Smooth muscle cell (in vitro differentiated cells): Measurements from ENCODE around the gene CCL28. TPM values are rescaled to one million over a fixed set of nuclear protein-coding genes. Genes with fewer than 3 reads are reported as not detected.
"Not testable (repeated sequence)": the region's sequence is repeated elsewhere in the genome, so short reads cannot be mapped to it uniquely, and the experiment has no call there.

ENCODE experiments used
- DNase-seq: peaks from one replicate; lab custom pipeline; 2025; ENCODE audit not compliant: unreplicated experiment; lab: John Stamatoyannopoulos, UW
- H2AFZ ChIP-seq: fragments of 200-600 bp; sonication (generic); 2 replicates; pipeline ENCODE4 v1.6.0; 2016; ENCODE audit warnings: antibody characterized with exemption, low read depth, mild to moderate bottlenecking
- H3F3A ChIP-seq: fragments of 200-600 bp; sonication (generic); 2 replicates; pipeline ENCODE4 v1.6.0; 2017; ENCODE audit warnings: antibody characterized with exemption, low read depth
- H3K27ac ChIP-seq: fragments of 200-600 bp; sonication (generic); 2 replicates; pipeline ENCODE4 v1.5.1; 2016; ENCODE audit warnings: low read depth, mild to moderate bottlenecking
- H3K27me3 ChIP-seq: fragments of 200-600 bp; sonication (generic); 2 replicates; pipeline ENCODE4 v1.6.1; 2016; ENCODE audit warnings: low read depth, mild to moderate bottlenecking
- H3K36me3 ChIP-seq: fragments of 200-600 bp; sonication (generic); 2 replicates; pipeline ENCODE4 v1.5.1; 2016; ENCODE audit warnings: low read depth
- H3K4me1 ChIP-seq: fragments of 200-600 bp; sonication (generic); 2 replicates; pipeline ENCODE4 v1.5.1; 2016; ENCODE audit warnings: low read depth
- H3K4me2 ChIP-seq: fragments of 200-600 bp; sonication (generic); 2 replicates; pipeline ENCODE4 v1.6.0; 2016; ENCODE audit warnings: mild to moderate bottlenecking
- H3K4me3 ChIP-seq: fragments of 200-600 bp; sonication (generic); 2 replicates; pipeline ENCODE4 v1.5.1; 2016; ENCODE audit warnings: mild to moderate bottlenecking
- H3K79me2 ChIP-seq: fragments of 200-600 bp; sonication (generic); 2 replicates; pipeline ENCODE4 v1.6.0; 2016; ENCODE audit warnings: low read depth, mild to moderate bottlenecking
- H3K9ac ChIP-seq: fragments of 200-600 bp; sonication (generic); 2 replicates; pipeline ENCODE4 v1.6.0; 2016; ENCODE audit warnings: low read depth
- H3K9me3 ChIP-seq: fragments of 200-600 bp; sonication (generic); replicated peaks from 2 replicates; pipeline ENCODE4 v1.5.1; 2016; ENCODE audit warnings: low read depth
- H4K20me1 ChIP-seq: fragments of 200-600 bp; sonication (generic); 2 replicates; pipeline ENCODE4 v1.6.0; 2016; ENCODE audit warnings: low read depth
- WGBS: methylation state at CpG from one replicate; pipeline ENCODE4 v1.1.7; 2016; ENCODE audit warnings: low lambda C conversion rate; 5-methylcytosine and 5-hydroxymethylcytosine counted together
- polyA plus RNA-seq: library from polyadenylated mRNA; unstranded; fragments of >200 nt; fragmentation: Nextera tagmentation; extraction: Ambion mirVana; gene quantifications from 2 replicates; pipeline ENCODE4 v1.2.1, GENCODE V29; 2016
- total RNA-seq: library from RNA; depleted of rRNA; stranded (reverse); fragments of >200 nt; gene quantifications from 2 replicates; pipeline ENCODE4 v1.2.3, GENCODE V29; 2014
- TF ChIP-seq, protein P1 (sequence below): fragments of 200-600 bp; sonication (generic); IDR thresholded peaks from 2 replicates; pipeline ENCODE4 v1.5.1; 2017; ENCODE audit warnings: borderline replicate concordance, mild to moderate bottlenecking, antibody characterized with exemption; ENCODE audit not compliant: insufficient read depth, poor library complexity, severe bottlenecking

The CCL28 gene
- total and polyA plus RNA-seq, 2 experiments from 2014 or later: 0.22 TPM; not detected in 1

DNA sequence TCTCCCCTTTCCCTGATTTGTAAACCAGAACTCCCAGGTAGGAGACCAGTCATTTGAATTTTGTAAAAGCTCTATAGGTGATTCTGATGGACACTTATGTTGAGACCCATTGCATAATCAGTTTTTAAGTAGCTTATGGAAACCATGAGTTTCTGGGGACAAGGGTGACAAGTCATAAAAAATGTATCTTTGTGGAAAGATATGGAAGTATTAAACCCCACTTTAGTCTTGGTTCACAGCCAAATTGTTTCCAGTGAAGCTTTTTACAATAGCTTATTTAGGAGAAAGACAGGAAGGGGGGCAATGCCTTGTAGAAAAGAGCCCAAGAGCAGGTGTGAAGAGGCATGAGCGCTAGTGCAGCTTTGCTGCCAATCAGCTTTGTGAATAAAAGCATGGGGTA, 453 bp upstream of the CCL28 start:
- WGBS: 100% methylated on average over 1 of the region's 1 CpG
- no peak for DNase-seq
- H3K4me2 ChIP-seq: no peak overlapping the region

DNA sequence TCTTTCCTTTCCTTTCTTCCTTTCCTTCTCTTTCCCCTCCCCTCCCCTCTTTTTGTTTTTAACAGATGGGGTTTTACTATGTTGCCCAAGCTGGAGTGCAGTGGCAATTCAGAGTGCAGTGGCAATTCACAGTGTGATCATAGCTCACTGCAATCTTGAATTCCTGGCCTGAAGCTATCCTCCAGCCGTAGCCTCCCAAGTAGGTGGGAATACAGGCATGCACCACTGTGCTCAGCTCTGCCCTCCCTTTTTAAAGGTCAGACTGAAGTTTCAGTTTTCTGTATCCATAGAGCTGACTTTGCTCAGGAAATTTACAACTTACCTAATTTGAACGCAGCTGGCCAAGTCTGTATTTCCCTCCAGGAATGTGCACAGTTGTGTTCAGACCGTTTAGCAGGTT, 696 bp downstream of the CCL28 start:
- no peak for DNase-seq
- H3K36me3 ChIP-seq: no peaks in the 10 kb centered on the region
- no peak overlapping the region for H3K4me3 ChIP-seq
- H3K9ac ChIP-seq: no peak overlapping the region
- no peak overlapping the region for H3K27ac ChIP-seq
- H3K27me3 ChIP-seq: no peaks in the 10 kb centered on the region
- H3K9me3 ChIP-seq: no peaks in the 10 kb centered on the region
- no peaks in the 10 kb centered on the region for H3K4me1 ChIP-seq
- H3F3A ChIP-seq: no peaks in the 10 kb centered on the region
- H3K4me2 ChIP-seq: no peak overlapping the region
- H3K79me2 ChIP-seq: no peaks in the 10 kb centered on the region
- no peak overlapping the region for H2AFZ ChIP-seq
- TF ChIP-seq, protein P1, sequence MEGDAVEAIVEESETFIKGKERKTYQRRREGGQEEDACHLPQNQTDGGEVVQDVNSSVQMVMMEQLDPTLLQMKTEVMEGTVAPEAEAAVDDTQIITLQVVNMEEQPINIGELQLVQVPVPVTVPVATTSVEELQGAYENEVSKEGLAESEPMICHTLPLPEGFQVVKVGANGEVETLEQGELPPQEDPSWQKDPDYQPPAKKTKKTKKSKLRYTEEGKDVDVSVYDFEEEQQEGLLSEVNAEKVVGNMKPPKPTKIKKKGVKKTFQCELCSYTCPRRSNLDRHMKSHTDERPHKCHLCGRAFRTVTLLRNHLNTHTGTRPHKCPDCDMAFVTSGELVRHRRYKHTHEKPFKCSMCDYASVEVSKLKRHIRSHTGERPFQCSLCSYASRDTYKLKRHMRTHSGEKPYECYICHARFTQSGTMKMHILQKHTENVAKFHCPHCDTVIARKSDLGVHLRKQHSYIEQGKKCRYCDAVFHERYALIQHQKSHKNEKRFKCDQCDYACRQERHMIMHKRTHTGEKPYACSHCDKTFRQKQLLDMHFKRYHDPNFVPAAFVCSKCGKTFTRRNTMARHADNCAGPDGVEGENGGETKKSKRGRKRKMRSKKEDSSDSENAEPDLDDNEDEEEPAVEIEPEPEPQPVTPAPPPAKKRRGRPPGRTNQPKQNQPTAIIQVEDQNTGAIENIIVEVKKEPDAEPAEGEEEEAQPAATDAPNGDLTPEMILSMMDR: no peak
- no peaks in the 10 kb centered on the region for H4K20me1 ChIP-seq
- 72% methylated on average over 3 of the region's 3 CpGs for WGBS

More for the DNA sequence above, 453 bp upstream of the CCL28 start:
- Histone ChIP-seq H3K9ac (no peak overlapping the region), H3K4me1 (no peaks in the 10 kb centered on the region), H3F3A (no peaks in the 10 kb centered on the region), H4K20me1 (no peaks in the 10 kb centered on the region), H3K36me3 (no peaks in the 10 kb centered on the region), H3K79me2 (no peaks in the 10 kb centered on the region), H3K4me3 (no peak overlapping the region), H2AFZ (no peak overlapping the region), H3K27ac (no peak overlapping the region), H3K9me3 (no peaks in the 10 kb centered on the region), H3K27me3 (no peaks in the 10 kb centered on the region)
- TF ChIP-seq, protein P1: no peak

DNA sequence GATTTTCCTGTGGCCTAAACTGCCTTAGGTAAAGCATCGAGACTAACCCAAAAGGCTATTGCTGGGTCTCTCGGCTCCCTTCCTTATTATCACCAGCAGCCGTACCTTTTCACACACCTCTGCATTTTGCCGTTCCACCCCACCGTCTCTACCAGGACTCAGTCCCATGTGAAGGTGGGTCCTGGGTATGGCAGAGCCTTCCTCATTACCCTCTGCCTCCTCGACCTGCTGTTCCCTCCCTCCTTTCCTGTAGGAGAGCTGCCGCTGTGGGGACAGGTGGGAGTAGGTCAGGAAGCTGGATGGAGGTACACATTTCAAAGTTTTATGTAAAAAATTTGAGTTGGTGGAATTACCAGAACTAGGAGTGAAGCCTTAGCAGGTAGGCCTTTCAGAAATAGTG, 1.8 kb downstream of the CCL28 start:
- H3K4me1 ChIP-seq: no peaks in the 10 kb centered on the region
- H3K27ac ChIP-seq: no peak overlapping the region
- no peaks in the 10 kb centered on the region for H3K9me3 ChIP-seq
- H4K20me1 ChIP-seq: no peaks in the 10 kb centered on the region
- no peaks in the 10 kb centered on the region for H3K27me3 ChIP-seq
- H3K4me3 ChIP-seq: no peak overlapping the region
- TF ChIP-seq, protein P1: no peak
- H3F3A ChIP-seq: no peaks in the 10 kb centered on the region
- no peaks in the 10 kb centered on the region for H3K79me2 ChIP-seq
- 89% methylated on average over 7 of the region's 7 CpGs for WGBS
- no peak for DNase-seq
- H3K36me3 ChIP-seq: no peaks in the 10 kb centered on the region
- no peak overlapping the region for H3K9ac ChIP-seq
- no peak overlapping the region for H3K4me2 ChIP-seq
- H2AFZ ChIP-seq: no peak overlapping the region

DNA sequence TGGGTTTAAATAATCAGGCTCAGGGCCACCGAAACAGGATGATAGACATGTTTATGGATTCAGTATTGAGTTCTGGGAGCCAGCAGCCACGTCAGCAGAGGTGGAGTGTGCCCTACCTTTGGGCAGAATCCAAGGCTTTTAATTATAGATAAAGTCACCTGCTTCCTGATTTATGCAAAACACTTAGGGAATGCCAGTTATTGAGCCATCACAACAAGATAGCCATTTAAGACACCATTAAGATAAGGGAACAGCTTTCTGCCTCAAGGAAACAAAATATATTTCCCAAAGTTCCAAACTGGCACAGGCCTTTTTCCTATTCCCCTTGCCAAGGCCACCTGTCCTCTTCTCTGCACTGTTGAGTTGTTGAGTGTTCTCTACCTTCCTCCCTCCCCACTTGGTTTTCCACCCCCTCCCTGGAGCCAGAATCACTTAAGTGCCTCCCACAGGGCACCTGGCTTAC, 2.4 kb downstream of the CCL28 start:
- no peaks in the 10 kb centered on the region for H4K20me1 ChIP-seq

DNA sequence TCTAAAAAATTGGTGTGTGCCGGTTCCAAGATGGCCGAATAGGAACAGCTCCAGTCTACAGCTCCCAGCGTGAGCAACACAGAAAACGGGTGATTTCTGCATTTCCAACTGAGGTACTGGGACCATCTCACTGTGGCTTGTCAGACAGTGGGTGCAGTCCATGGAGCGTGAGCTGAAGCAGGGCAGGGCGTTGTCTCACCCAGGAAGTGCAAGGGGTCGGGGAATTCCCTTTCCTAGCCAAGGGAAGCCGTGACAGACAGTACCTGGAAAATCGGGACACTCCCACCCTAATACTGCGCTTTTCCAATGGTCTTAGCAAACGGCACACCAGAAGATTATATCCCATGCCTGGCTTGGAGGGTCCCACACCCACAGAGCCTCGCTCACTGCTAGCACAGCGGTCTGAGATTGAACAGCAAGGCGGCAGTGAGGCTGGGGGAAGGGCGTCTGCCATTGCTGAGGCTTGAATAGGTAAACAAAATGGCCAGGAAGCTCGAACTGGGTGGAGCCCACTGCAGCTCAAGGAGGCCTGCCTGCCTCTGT, 9.6 kb downstream of the CCL28 start:
- not testable (repeated sequence) for H3K27me3 ChIP-seq, H4K20me1 ChIP-seq, H3K9ac ChIP-seq, H3K4me1 ChIP-seq, H3K79me2 ChIP-seq, H3F3A ChIP-seq, H2AFZ ChIP-seq, H3K27ac ChIP-seq, H3K4me2 ChIP-seq, H3K9me3 ChIP-seq, DNase-seq, H3K36me3 ChIP-seq, H3K4me3 ChIP-seq
- 88% methylated on average over 16 of the region's 16 CpGs for WGBS

More for the DNA sequence above, 2.4 kb downstream of the CCL28 start:
- WGBS: 78% methylated on average over 2 of the region's 2 CpGs
- Histone ChIP-seq H3K4me3 (no peak overlapping the region), H3K4me2 (no peak overlapping the region), H3K27me3 (no peaks in the 10 kb centered on the region), H3K36me3 (no peaks in the 10 kb centered on the region), H3K9ac (no peak overlapping the region), H3K4me1 (no peaks in the 10 kb centered on the region), H2AFZ (no peak overlapping the region), H3K79me2 (no peaks in the 10 kb centered on the region), H3F3A (no peaks in the 10 kb centered on the region), H3K9me3 (no peaks in the 10 kb centered on the region), H3K27ac (no peak overlapping the region)
- TF ChIP-seq, protein P1: no peak
- DNase-seq: no peak
